Measurements from ENCODE around the gene PHLDA3. TPM values are rescaled to one million over a fixed set of nuclear protein-coding genes. Genes with fewer than 3 reads are reported as not detected.
"Not testable (repeated sequence)": the region's sequence is repeated elsewhere in the genome, so short reads cannot be mapped to it uniquely, and the experiment has no call there.

The PHLDA3 gene
- total RNA-seq, 2 experiments from 2014 or later, result 0.45 to 0.71 TPM

- Histone ChIP-seq H3K4me1 (ENCODE audit: insufficient read depth, low read length) (no peaks in the 10 kb centered on the region), H3K4me3 (ENCODE audit: low read length) (no peak overlapping the region), H3K27ac (ENCODE audit: low read depth in 1 of 2, low read length in 2 of 2) (no peak overlapping the region), H3K36me3 (ENCODE audit: insufficient read depth, low read length) (peaks cover 64% of the 10 kb centered on the region), H3K9me3 (ENCODE audit: control insufficient read depth in 1 of 2, insufficient read depth in 1 of 2, low read length in 2 of 2) (no peaks in the 10 kb centered on the region), H3K27me3 (ENCODE audit: control insufficient read depth in 1 of 2, insufficient read depth in 2 of 2, low read length in 2 of 2) (no peaks in the 10 kb centered on the region)
- TF ChIP-seq CTCF (IDR thresholded peaks at IDR 0.05), result no peak
- no peak overlapping the region for H3K4me3 Mint-ChIP-seq
- ATAC-seq (ENCODE audit: poor library complexity) (no peak), DNase-seq (no peak)
- POLR2A ChIA-PET, result no interaction called here
- intact Hi-C loops (cut with DNase I, micrococcal nuclease), result no loop called here
- H3K9me3 Mint-ChIP-seq, result no peaks in the 10 kb centered on the region
- no peak overlapping the region for H3K27ac Mint-ChIP-seq
- no peaks in the 10 kb centered on the region for H3K27me3 Mint-ChIP-seq
- no peaks in the 10 kb centered on the region for H3K4me1 Mint-ChIP-seq (ENCODE audit: low read depth)
- CTCF ChIA-PET, result no interaction called here
- peaks cover 55% of the 10 kb centered on the region for H3K36me3 Mint-ChIP-seq (ENCODE audit: low read depth)
Measured at GRCh38 chr1:201493757-201494617, 25.0 kb upstream of the PHLDA3 start.

GRCh38 chr1:201493026-201493656, 24.2 kb upstream of the PHLDA3 start:
- H3K9me3 ChIP-seq (ENCODE audit: control insufficient read depth in 1 of 2, insufficient read depth in 1 of 2, low read length in 2 of 2); H3K4me1 ChIP-seq (ENCODE audit: insufficient read depth, low read length); H3K4me3 ChIP-seq (ENCODE audit: low read length); DNase-seq; H3K4me3 Mint-ChIP-seq; H3K27me3 Mint-ChIP-seq; intact Hi-C loops (cut with DNase I, micrococcal nuclease); H3K4me1 Mint-ChIP-seq (ENCODE audit: low read depth); H3K27me3 ChIP-seq (ENCODE audit: control insufficient read depth in 1 of 2, insufficient read depth in 2 of 2, low read length in 2 of 2); H3K9me3 Mint-ChIP-seq; POLR2A ChIA-PET; H3K27ac Mint-ChIP-seq; ATAC-seq (ENCODE audit: poor library complexity); H3K27ac ChIP-seq (ENCODE audit: low read depth in 1 of 2, low read length in 2 of 2): not testable (repeated sequence)
- H3K36me3 ChIP-seq (ENCODE audit: insufficient read depth, low read length), result peaks cover 70% of the 10 kb centered on the region
- CTCF ChIA-PET, result interaction anchor here (0.9 to 1.0 kb wide), 2 partner anchors 14 to 20 kb away, joined by 3 read pairs; partner anchors contain the start of gene CSRP1
- H3K36me3 Mint-ChIP-seq (ENCODE audit: low read depth), result peaks cover 64% of the 10 kb centered on the region

- no peak for ATAC-seq (ENCODE audit: poor library complexity)
- H3K4me1 Mint-ChIP-seq (ENCODE audit: low read depth), result no peaks in the 10 kb centered on the region
- H3K4me1 ChIP-seq (ENCODE audit: insufficient read depth, low read length), result no peaks in the 10 kb centered on the region
- ChIA-PET CTCF (no interaction called here), POLR2A (no interaction called here)
- no peak overlapping the region for H3K27ac Mint-ChIP-seq
- H3K27me3 ChIP-seq (ENCODE audit: control insufficient read depth in 1 of 2, insufficient read depth in 2 of 2, low read length in 2 of 2), result no peaks in the 10 kb centered on the region
- intact Hi-C loops (cut with DNase I, micrococcal nuclease), result no loop called here
- H3K27me3 Mint-ChIP-seq, result no peaks in the 10 kb centered on the region
- peaks cover 75% of the 10 kb centered on the region for H3K36me3 Mint-ChIP-seq (ENCODE audit: low read depth)
- DNase-seq, result no peak
- H3K4me3 ChIP-seq (ENCODE audit: low read length), result no peak overlapping the region
- H3K27ac ChIP-seq (ENCODE audit: low read depth in 1 of 2, low read length in 2 of 2), result no peak overlapping the region
- no peak for TF ChIP-seq CTCF (IDR thresholded peaks at IDR 0.05)
- H3K4me3 Mint-ChIP-seq, result no peak overlapping the region
- no peaks in the 10 kb centered on the region for H3K9me3 ChIP-seq (ENCODE audit: control insufficient read depth in 1 of 2, insufficient read depth in 1 of 2, low read length in 2 of 2)
- no peaks in the 10 kb centered on the region for H3K9me3 Mint-ChIP-seq
- peaks cover 75% of the 10 kb centered on the region for H3K36me3 ChIP-seq (ENCODE audit: insufficient read depth, low read length)
Measured at GRCh38 chr1:201491896-201492511, 23.0 kb upstream of the PHLDA3 start.
